ENCODE results near the gene TMTC4.

Gene TMTC4

DNA sequence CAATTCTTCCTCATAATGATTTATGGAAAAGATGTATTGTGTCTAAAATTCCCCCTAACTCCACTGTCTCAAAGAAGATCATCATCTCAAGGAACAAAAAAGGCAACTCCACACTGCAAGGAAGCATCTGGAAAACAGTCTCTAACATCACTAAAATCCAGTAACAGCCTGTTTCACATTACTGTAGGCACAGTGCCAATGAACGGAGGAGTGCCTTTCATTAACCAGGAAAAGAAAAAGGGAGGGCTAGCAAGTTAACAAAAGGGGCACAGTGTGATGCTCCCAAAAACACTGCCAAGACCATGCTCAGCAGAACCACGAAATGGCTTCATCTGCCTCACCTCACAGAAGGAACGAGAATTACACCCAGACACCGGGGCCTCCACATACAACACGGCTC, 8.5 kb downstream of the TMTC4 start:
- no peak overlapping the region for H3K4me3 ChIP-seq (ENCODE audit: low read depth, low read length)
- TF ChIP-seq CTCF (IDR thresholded peaks at IDR 0.05; ENCODE audit: borderline replicate concordance, insufficient read depth, low read depth, low read length), result no peak

DNA sequence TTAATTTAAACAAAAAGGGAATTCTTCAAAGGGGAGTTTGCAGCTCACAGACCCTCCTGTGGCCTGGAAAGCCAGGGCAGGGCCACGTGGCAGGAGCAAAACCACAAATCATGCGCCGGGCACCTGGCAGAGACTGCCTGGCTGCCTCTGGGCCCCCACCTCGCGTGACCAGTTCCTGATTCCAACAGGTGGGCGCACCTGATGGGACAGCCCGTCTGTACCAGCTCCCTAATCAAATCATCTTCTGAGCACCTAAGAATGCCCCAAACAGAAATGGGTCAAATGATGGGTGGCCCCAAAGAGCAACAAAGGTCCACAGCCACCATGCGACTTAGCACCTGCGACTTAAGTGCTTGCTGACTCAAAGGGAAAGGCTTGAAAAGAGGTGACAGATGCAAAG, 9.2 kb downstream of the TMTC4 start:
- TF ChIP-seq CTCF (IDR thresholded peaks at IDR 0.05; ENCODE audit: borderline replicate concordance, insufficient read depth, low read depth, low read length), result no peak
- H3K4me3 ChIP-seq (ENCODE audit: low read depth, low read length), result no peak overlapping the region

DNA sequence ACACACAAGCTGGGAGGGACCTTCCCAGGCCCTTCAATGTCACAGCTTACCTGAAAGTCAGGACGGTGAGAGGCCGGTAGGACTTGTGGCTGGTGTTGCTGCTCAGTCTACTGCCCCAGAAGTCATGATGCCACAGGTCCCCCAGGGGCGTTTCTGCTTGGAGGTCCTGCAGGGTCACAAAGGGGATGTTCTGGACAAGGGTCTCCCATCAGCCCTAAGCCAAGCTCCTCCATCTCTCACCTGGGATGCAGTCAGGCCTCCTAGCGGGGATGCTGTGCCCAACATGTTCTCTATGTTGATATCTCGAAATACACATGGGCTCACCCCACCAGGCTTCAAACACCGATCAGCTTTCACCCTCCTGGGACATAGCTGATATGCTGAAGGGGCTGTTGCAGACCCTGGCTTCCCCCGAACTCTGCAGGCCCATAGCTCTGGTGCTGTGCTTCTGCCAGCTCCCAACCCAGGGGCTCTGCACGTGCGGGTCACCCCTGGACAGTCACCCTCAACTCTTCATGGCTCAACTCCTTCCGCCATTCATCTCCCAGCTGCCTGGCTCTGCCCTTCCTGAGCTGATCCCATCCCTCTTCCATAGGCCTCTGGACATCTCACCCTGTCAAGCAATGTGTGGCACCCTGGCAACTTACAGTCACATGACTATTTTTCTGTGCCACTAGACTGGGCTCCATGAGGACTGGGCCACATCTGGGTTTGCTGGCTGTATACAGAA, 10.3 kb downstream of the TMTC4 start:
- H3K4me3 ChIP-seq (ENCODE audit: low read depth, low read length), result no peak overlapping the region
- no peak for TF ChIP-seq CTCF (IDR thresholded peaks at IDR 0.05; ENCODE audit: borderline replicate concordance, insufficient read depth, low read depth, low read length)

DNA sequence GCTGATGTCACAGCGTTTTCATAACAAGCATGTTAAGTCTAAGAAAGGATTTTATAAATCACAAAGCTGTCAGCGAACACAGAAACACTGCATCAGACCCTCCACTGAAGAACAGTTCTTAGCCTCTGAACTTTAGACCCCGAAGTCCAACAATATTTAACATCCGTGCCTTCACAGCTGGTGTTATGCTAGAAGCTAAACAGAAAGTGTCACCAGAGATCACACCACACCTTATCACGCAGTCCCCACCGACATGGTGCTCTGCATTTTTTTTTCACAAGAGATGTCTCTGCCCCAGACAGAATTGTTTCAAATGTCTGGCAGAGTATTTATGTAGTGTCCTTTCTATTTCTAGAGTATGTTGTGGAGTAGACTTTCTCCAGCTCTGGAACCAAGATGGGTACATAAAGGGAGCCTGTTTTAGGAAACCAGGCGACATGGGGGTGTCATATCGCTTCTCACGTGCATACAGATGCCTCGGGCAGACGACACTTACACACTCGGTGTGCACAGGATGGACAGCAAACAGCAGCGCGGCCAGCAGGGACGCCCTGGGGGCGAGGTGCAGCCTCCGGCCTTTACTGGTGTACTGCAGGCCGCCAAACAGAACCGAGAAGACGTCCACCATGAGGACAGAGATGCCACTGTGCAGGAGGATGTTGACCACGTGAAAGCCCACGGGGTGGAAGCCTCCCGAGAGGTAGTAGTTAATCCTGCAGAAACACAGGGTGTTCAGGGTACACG, 12.0 kb downstream of the TMTC4 start:
- TF ChIP-seq CTCF (IDR thresholded peaks at IDR 0.05; ENCODE audit: borderline replicate concordance, insufficient read depth, low read depth, low read length), result no peak
- H3K4me3 ChIP-seq (ENCODE audit: low read depth, low read length), result no peak overlapping the region

DNA sequence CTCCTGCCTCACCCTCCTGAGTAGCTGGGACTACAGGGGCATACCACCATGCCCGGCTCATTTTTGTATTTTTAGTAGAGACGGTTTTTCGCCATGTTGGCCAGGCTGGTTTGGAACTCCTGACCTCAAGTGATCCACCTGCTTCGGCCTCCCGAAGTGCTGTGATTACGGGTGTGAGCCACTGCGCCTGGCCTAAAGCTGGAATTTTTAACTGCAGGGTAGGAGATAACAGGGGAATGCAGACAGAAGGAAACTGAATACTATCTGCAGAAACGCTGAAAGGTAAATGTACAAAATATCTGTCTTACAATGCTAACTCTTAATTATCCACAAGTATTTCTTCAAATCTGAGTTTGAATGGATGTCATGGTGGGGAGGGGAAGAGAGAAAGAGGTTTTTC, 13.8 kb downstream of the TMTC4 start:
- no peak overlapping the region for H3K4me3 ChIP-seq (ENCODE audit: low read depth, low read length)
- TF ChIP-seq CTCF (IDR thresholded peaks at IDR 0.05; ENCODE audit: borderline replicate concordance, insufficient read depth, low read depth, low read length), result no peak

GRCh38 chr13:100659578-100659977, 15.0 kb downstream of the TMTC4 start:
- H3K4me3 ChIP-seq (ENCODE audit: low read depth, low read length), result no peak overlapping the region
- no peak for TF ChIP-seq CTCF (IDR thresholded peaks at IDR 0.05; ENCODE audit: borderline replicate concordance, insufficient read depth, low read depth, low read length)

DNA sequence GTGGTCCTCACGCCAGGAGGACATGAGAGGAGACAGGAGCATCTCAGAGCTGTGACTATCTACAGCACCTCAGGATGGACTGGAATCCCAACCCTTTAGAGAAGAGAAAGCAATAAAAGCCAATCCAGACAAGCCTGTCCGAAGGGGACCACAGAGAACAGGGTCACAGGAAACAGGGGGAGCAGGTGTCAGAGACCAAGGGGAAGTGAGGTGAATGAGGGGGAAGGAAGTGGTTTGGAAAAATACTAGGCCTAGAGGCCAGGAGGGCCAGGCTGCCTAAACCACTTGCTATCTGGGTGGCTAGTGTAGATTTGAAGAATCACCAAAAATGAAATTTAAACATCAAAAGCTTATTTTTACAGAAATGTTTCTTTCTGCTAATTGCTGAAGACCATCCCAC, 16.2 kb downstream of the TMTC4 start:
- H3K4me3 ChIP-seq (ENCODE audit: low read depth, low read length), result no peak overlapping the region
- no peak for TF ChIP-seq CTCF (IDR thresholded peaks at IDR 0.05; ENCODE audit: borderline replicate concordance, insufficient read depth, low read depth, low read length)
